IMR-90 (cell line): ENCODE results near the gene RASGRP4.

ENCODE experiments used
- MAFK ChIP-seq: IDR thresholded peaks from 2 replicates; pipeline ENCODE4 v1.6.1; 2012; ENCODE audit warnings: low read depth, low read length, improper control_type of control experiment
- RFX5 ChIP-seq: IDR thresholded peaks from 2 replicates; pipeline ENCODE4 v1.8.0; 2012; ENCODE audit warnings: low read depth, mild to moderate bottlenecking, low read length, moderate library complexity
- SMC3 ChIP-seq: fragments of 150-350 bp; IDR thresholded peaks from 2 replicates; pipeline ENCODE4 v1.6.1; 2016; ENCODE audit warnings: low read depth, mild to moderate bottlenecking, antibody characterized with exemption, low read length, moderate library complexity
- TF ChIP-seq, protein P1 (sequence below): conservative IDR thresholded peaks from 2 replicates; pipeline ENCODE4 v1.5.1; 2012; ENCODE audit warnings: mild to moderate bottlenecking, low read depth, low read length, improper control_type of control experiment

DNA sequence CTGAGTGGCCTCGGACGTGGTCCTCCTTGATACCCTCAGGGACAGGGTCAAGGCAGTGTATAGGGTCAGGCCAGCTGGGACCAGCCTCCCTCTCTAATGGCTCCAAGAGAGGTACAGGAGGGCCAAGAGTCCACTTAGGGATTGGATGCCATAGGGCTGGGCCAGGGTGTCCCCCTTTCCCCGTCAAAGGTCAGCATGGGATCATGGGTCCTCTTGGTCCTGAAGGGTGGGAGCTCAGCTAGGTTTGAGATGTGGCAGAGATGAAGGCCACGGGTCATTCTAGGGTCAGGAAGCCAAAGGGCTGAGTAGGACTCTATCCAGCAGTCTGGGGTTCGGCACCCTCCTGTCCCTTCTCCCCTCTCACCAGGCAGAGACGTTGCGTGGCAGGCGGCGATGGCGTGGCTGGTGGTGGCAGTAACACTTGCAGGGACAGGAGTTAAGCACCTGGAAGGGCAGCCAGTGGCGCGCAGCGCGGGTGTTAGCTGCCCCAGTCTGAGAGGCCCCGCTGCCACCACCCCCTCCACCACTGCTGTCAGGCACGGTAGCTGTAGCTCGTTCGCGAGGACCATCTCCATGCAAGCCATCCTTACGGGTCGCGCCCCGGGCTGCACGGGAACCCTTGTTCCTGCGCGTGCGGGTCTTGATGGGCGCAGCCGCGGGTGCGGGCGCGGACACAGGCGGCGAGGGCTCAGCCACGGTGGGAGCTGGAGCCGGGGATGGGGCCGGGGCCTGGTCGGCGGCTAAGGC, 40.8 kb downstream of the RASGRP4 start:
- TF ChIP-seq, protein P1, sequence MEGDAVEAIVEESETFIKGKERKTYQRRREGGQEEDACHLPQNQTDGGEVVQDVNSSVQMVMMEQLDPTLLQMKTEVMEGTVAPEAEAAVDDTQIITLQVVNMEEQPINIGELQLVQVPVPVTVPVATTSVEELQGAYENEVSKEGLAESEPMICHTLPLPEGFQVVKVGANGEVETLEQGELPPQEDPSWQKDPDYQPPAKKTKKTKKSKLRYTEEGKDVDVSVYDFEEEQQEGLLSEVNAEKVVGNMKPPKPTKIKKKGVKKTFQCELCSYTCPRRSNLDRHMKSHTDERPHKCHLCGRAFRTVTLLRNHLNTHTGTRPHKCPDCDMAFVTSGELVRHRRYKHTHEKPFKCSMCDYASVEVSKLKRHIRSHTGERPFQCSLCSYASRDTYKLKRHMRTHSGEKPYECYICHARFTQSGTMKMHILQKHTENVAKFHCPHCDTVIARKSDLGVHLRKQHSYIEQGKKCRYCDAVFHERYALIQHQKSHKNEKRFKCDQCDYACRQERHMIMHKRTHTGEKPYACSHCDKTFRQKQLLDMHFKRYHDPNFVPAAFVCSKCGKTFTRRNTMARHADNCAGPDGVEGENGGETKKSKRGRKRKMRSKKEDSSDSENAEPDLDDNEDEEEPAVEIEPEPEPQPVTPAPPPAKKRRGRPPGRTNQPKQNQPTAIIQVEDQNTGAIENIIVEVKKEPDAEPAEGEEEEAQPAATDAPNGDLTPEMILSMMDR: no peak
- no peak for TF ChIP-seq MAFK
- TF ChIP-seq SMC3: no peak
- TF ChIP-seq RFX5: no peak
